NK-92 (cell line): Measurements from ENCODE around the gene NFX1.

Experiments used
- DNase-seq: peaks from one replicate; lab custom pipeline; 2025; ENCODE audit not compliant: unreplicated experiment; lab: John Stamatoyannopoulos, UW

The NFX1 gene

GRCh38 chr9:33415501-33416038 is 125.3 kb downstream of the NFX1 start:
- no peak for DNase-seq

- no peak for DNase-seq
These were observed 126.7 kb downstream of the NFX1 start for GRCh38 chr9:33416996-33417395.

- DNase-seq, result no peak
These were observed 127.8 kb downstream of the NFX1 start for GRCh38 chr9:33418090-33418489.

- no peak for DNase-seq
These were observed 129.5 kb downstream of the NFX1 start for GRCh38 chr9:33419708-33420303.
